GM18868 (cell line): Measurements from ENCODE around the gene PGC.

Experiments
- ATAC-seq: cut with Tn5 transposase; IDR thresholded peaks from one replicate; pipeline ENCODE4 v1.9.1; 2021; ENCODE audit warnings: mild to moderate bottlenecking, moderate library complexity; ENCODE audit not compliant: unreplicated experiment

The PGC gene

GRCh38 chr6:41687501-41688175 is 59.6 kb downstream of the PGC start:
- ATAC-seq: no peak
